Natural killer cell (primary cell): ENCODE data around the gene NUP42. TPM values are rescaled to one million over a fixed set of nuclear protein-coding genes. Genes with fewer than 3 reads are reported as not detected.

ENCODE experiments used
- ATAC-seq, 3 donors: fragments of 150-1000 bp in 2 of 3; fragments of 200-7000 bp in 1 of 3; cut with Tn5 transposase; 1 replicate in 1 of 3; 2 replicates in 2 of 3; pipeline ENCODE4 v1.10.0; 2021; ENCODE audit warnings: mild to moderate bottlenecking in 2 of 3, moderate library complexity in 2 of 3
- DNase-seq, 2 donors: peaks; one replicate each; pipeline versions ENCODE4 v3.0.0 to v3.0.0-alpha.2; 2013 to 2021; ENCODE audit warnings: mixed read lengths in 1 of 2
- H3K27ac ChIP-seq: one replicate; pipeline ENCODE4 v1.5.1; 2013; ENCODE audit warnings: mild to moderate bottlenecking, low read length
- H3K27me3 ChIP-seq: one replicate; pipeline ENCODE4 v1.6.1; 2013; ENCODE audit warnings: low read length; ENCODE audit not compliant: control insufficient read depth, insufficient read depth
- H3K36me3 ChIP-seq: one replicate; pipeline ENCODE4 v1.6.1; 2013; ENCODE audit warnings: low read length; ENCODE audit not compliant: control insufficient read depth, insufficient read depth
- H3K4me1 ChIP-seq: one replicate; pipeline ENCODE4 v1.6.1; 2013; ENCODE audit warnings: low read length; ENCODE audit not compliant: control insufficient read depth, insufficient read depth
- H3K4me3 ChIP-seq: one replicate; pipeline ENCODE4 v1.5.1; 2013; ENCODE audit warnings: low read length
- H3K9me3 ChIP-seq: one replicate; pipeline ENCODE4 v1.6.1; 2013; ENCODE audit warnings: low read length; ENCODE audit not compliant: control insufficient read depth, insufficient read depth
- H3K27ac Mint-ChIP-seq, 2 donors: one replicate each; pipeline ENCODE4 v1.8.0; 2022; ENCODE audit warnings: mild to moderate bottlenecking in 2 of 2, mixed read lengths in 2 of 2, moderate library complexity in 1 of 2
- H3K27me3 Mint-ChIP-seq, 2 donors: one replicate each; pipeline ENCODE4 v1.8.0; 2022; ENCODE audit warnings: low read depth in 2 of 2, mixed read lengths in 2 of 2
- H3K36me3 Mint-ChIP-seq: one replicate; pipeline ENCODE4 v1.8.0; 2022; ENCODE audit warnings: mixed read lengths
- H3K4me1 Mint-ChIP-seq, 2 donors: one replicate each; pipeline ENCODE4 v1.8.0; 2022; ENCODE audit warnings: mixed read lengths in 2 of 2
- H3K4me3 Mint-ChIP-seq: one replicate; pipeline ENCODE4 v1.8.0; 2022; ENCODE audit warnings: mild to moderate bottlenecking, moderate library complexity, mixed read lengths
- H3K9me3 Mint-ChIP-seq, 2 donors: one replicate each; pipeline ENCODE4 v1.8.0; 2022; ENCODE audit warnings: mixed read lengths in 2 of 2
- CTCF ChIP-seq: fragments of 200-600 bp; IDR thresholded peaks from one replicate; pipeline ENCODE4 v1.8.0; 2022; ENCODE audit warnings: antibody characterized with exemption
- WGBS: methylation state at CpG from one replicate; pipeline ENCODE4 v1.1.7; 2013; ENCODE audit warnings: missing lambda C conversion rate; ENCODE audit not compliant: insufficient coverage; 5-methylcytosine and 5-hydroxymethylcytosine counted together
- intact Hi-C: fragments of 100-400 bp; cut with micrococcal nuclease; formaldehyde crosslinking; loops from one replicate; pipeline ENCODE4 v1.14.2; 2022
- total RNA-seq, 4 donors: library from RNA; stranded (reverse); fragments of 120-200 nt in 1 of 4; gene quantifications; one replicate each; pipeline versions ENCODE4 v1.2.3 to v1.2.4, GENCODE V29; 2013 to 2022

Gene NUP42
- total RNA-seq, 3 donors from 2014 or later (not counting 1 experiment from before 2014, with no cell fraction given) = 37.5 to 41.6 (median 40.2) TPM

- TF ChIP-seq CTCF = no peak
- WGBS = 100% methylated on average over 1 of the region's 3 CpGs
- H3K9me3 ChIP-seq = no peaks in the 10 kb centered on the region
- intact Hi-C loops = no loop called here
- Mint-ChIP-seq H3K36me3 (peaks cover 9% of the 10 kb centered on the region), H3K27me3 (peaks cover 20 to 46% of the 10 kb centered on the region in 2 donors), H3K27ac (no peak overlapping the region), H3K4me3 (no peak overlapping the region), H3K9me3 (no peaks in the 10 kb centered on the region), H3K4me1 (no peaks in the 10 kb centered on the region)
- DNase-seq (no peak), ATAC-seq (no peak)
- H3K27ac ChIP-seq = no peak overlapping the region
- peaks cover 3% of the 10 kb centered on the region for H3K4me1 ChIP-seq
- H3K36me3 ChIP-seq = peaks cover 3% of the 10 kb centered on the region
- H3K27me3 ChIP-seq = no peaks in the 10 kb centered on the region
- H3K4me3 ChIP-seq = no peak overlapping the region
Observed at GRCh38 chr7:23207884-23208283, 26.0 kb downstream of the NUP42 start.

GRCh38 chr7:23208316-23208715 is 26.5 kb downstream of the NUP42 start:
- no peaks in the 10 kb centered on the region for H3K4me1 Mint-ChIP-seq
- 100% methylated on average over 2 of the region's 4 CpGs for WGBS
- no peaks in the 10 kb centered on the region for H3K27me3 ChIP-seq
- H3K9me3 Mint-ChIP-seq = no peaks in the 10 kb centered on the region
- TF ChIP-seq CTCF = no peak
- no peak overlapping the region for H3K4me3 Mint-ChIP-seq
- peaks cover 9% of the 10 kb centered on the region for H3K36me3 Mint-ChIP-seq
- ATAC-seq (no peak), DNase-seq (no peak)
- H3K27me3 Mint-ChIP-seq = peaks cover 20 to 46% of the 10 kb centered on the region in 2 donors
- H3K36me3 ChIP-seq = peaks cover 2% of the 10 kb centered on the region
- H3K4me3 ChIP-seq = no peak overlapping the region
- peaks cover 3% of the 10 kb centered on the region for H3K4me1 ChIP-seq
- no peak overlapping the region for H3K27ac ChIP-seq
- H3K27ac Mint-ChIP-seq = no peak overlapping the region
- intact Hi-C loops = no loop called here
- H3K9me3 ChIP-seq = no peaks in the 10 kb centered on the region

GRCh38 chr7:23210506-23210905 is 28.7 kb downstream of the NUP42 start:
- H3K27ac Mint-ChIP-seq = no peak overlapping the region
- Histone ChIP-seq H3K27me3 (no peaks in the 10 kb centered on the region), H3K36me3 (no peaks in the 10 kb centered on the region), H3K4me1 (peaks cover 3% of the 10 kb centered on the region), H3K9me3 (no peaks in the 10 kb centered on the region), H3K4me3 (no peak overlapping the region), H3K27ac (no peak overlapping the region)
- intact Hi-C loops = no loop called here
- ATAC-seq (no peak), DNase-seq (no peak)
- H3K27me3 Mint-ChIP-seq = peaks cover 21 to 51% of the 10 kb centered on the region in 2 donors
- no peaks in the 10 kb centered on the region for H3K36me3 Mint-ChIP-seq
- no peak overlapping the region for H3K4me3 Mint-ChIP-seq
- no peak for TF ChIP-seq CTCF
- WGBS = 88% methylated on average over 2 of the region's 2 CpGs
- no peaks in the 10 kb centered on the region for H3K9me3 Mint-ChIP-seq
- no peaks in the 10 kb centered on the region for H3K4me1 Mint-ChIP-seq

GRCh38 chr7:23211589-23211988 is 29.7 kb downstream of the NUP42 start:
- no peaks in the 10 kb centered on the region for H3K9me3 Mint-ChIP-seq
- 87% methylated on average over 11 of the region's 11 CpGs for WGBS
- H3K27ac ChIP-seq = no peak overlapping the region
- no peak for TF ChIP-seq CTCF
- H3K27me3 Mint-ChIP-seq = peaks cover 23 to 52% of the 10 kb centered on the region in 2 donors
- H3K4me3 Mint-ChIP-seq = no peak overlapping the region
- H3K4me1 Mint-ChIP-seq = no peaks in the 10 kb centered on the region
- no peak overlapping the region for H3K4me3 ChIP-seq
- H3K27me3 ChIP-seq = no peaks in the 10 kb centered on the region
- DNase-seq (no peak), ATAC-seq (no peak)
- H3K36me3 Mint-ChIP-seq = no peaks in the 10 kb centered on the region
- H3K4me1 ChIP-seq = no peaks in the 10 kb centered on the region
- H3K27ac Mint-ChIP-seq = no peak overlapping the region
- H3K9me3 ChIP-seq = no peaks in the 10 kb centered on the region
- H3K36me3 ChIP-seq = no peaks in the 10 kb centered on the region
- intact Hi-C loops = no loop called here
